Right lobe of liver (tissue), 4 donors: ENCODE results near the gene ARMCX2.

Experiments
- CTCF ChIP-seq, 4 donors: fragments of 200-600 bp in 3 of 4; fragments of 450-650 bp in 1 of 4; IDR thresholded peaks; one replicate each; pipeline versions ENCODE4 v1.5.1 to v1.8.0; 2016 to 2022; ENCODE audit warnings: antibody characterized with exemption in 4 of 4, mild to moderate bottlenecking in 2 of 4
- POLR2A ChIP-seq: fragments of 450-650 bp; IDR thresholded peaks from one replicate; pipeline ENCODE4 v1.6.1; 2017; ENCODE audit warnings: antibody characterized with exemption, mild to moderate bottlenecking
- donor health status: DM: no; HTN: no; CAD: no.
- donor health status: DM: no; HTN: no; CAD: no.
- donor health status: DM: no; HTN: yes; CAD: no.

- TF ChIP-seq CTCF (IDR thresholded peaks at IDR 0.05) = no peak
- no peak for TF ChIP-seq POLR2A
Measured at GRCh38 chrX:101682723-101683122, 23.1 kb upstream of the ARMCX2 start.
